Fibroblast of skin of right quadriceps (primary cell): ENCODE measurements around the gene IFT80.
"Not testable (repeated sequence)": the region's sequence is repeated elsewhere in the genome, so short reads cannot be mapped to it uniquely, and the experiment has no call there.

Experiments
- DNase-seq: peaks from one replicate; pipeline ENCODE4 v3.0.0-alpha.2; 2013

The IFT80 gene

GRCh38 chr3:160257606-160258005, 141.4 kb downstream of the IFT80 start:
- DNase-seq: no peak

GRCh38 chr3:160253298-160253697, 145.7 kb downstream of the IFT80 start:
- DNase-seq: no peak

- no peak for DNase-seq
Measured at GRCh38 chr3:160247766-160248165, 151.3 kb downstream of the IFT80 start.

GRCh38 chr3:160245261-160245800, 153.7 kb downstream of the IFT80 start:
- DNase-seq: peak; percentile 13

GRCh38 chr3:160240719-160241118, 158.3 kb downstream of the IFT80 start:
- not testable (repeated sequence) for DNase-seq

- DNase-seq: no peak
Measured at GRCh38 chr3:160232014-160232413, 167.0 kb downstream of the IFT80 start.

GRCh38 chr3:160227419-160227818, 171.6 kb downstream of the IFT80 start:
- DNase-seq: no peak

- no peak for DNase-seq
Measured at GRCh38 chr3:160226026-160226907, 172.8 kb downstream of the IFT80 start.

GRCh38 chr3:160225176-160226025, 173.6 kb downstream of the IFT80 start, which contains the start of gene C3orf80:
TSS of gene C3orf80 (plus strand) at chr3:160225422. CDS start at chr3:160225636, 214 bp downstream.
- DNase-seq: peak; percentile 46

GRCh38 chr3:160224811-160225175, 174.2 kb downstream of the IFT80 start:
- no peak for DNase-seq

- DNase-seq: no peak
Measured at GRCh38 chr3:160224256-160224655, 174.8 kb downstream of the IFT80 start.

GRCh38 chr3:160221019-160221418, 178.0 kb downstream of the IFT80 start:
- no peak for DNase-seq

- DNase-seq: no peak
Measured at GRCh38 chr3:160220038-160220437, 179.0 kb downstream of the IFT80 start.

- DNase-seq: no peak
Measured at GRCh38 chr3:160218136-160218535, 180.9 kb downstream of the IFT80 start.

- no peak for DNase-seq
Measured at GRCh38 chr3:160217675-160218074, 181.3 kb downstream of the IFT80 start.

GRCh38 chr3:160213191-160213590, 185.8 kb downstream of the IFT80 start:
- no peak for DNase-seq

- DNase-seq: peak; percentile 64
Measured at GRCh38 chr3:160210799-160211221, 188.2 kb downstream of the IFT80 start.

GRCh38 chr3:160210341-160210740, 188.7 kb downstream of the IFT80 start:
- DNase-seq: no peak
